Mammary epithelial cell (primary cell): ENCODE data around the gene GOT2.

Source experiments
- EZH2 ChIP-seq: IDR thresholded peaks from 2 replicates; pipeline ENCODE4 v1.6.1; 2012; ENCODE audit warnings: low read length, inconsistent platforms, borderline replicate concordance
- TF ChIP-seq, protein P1 (sequence below), 2 donors: IDR thresholded peaks in 1 of 2; conservative IDR thresholded peaks in 1 of 2; 2 replicates each; pipeline ENCODE4 v1.5.1; 2011 to 2012; ENCODE audit warnings: inconsistent platforms in 2 of 2, low read length in 2 of 2, mild to moderate bottlenecking in 2 of 2, control low read depth in 1 of 2, low read depth in 1 of 2; ENCODE audit not compliant: insufficient read depth in 1 of 2; ENCODE audit errors: extremely low read depth in 1 of 2

DNA sequence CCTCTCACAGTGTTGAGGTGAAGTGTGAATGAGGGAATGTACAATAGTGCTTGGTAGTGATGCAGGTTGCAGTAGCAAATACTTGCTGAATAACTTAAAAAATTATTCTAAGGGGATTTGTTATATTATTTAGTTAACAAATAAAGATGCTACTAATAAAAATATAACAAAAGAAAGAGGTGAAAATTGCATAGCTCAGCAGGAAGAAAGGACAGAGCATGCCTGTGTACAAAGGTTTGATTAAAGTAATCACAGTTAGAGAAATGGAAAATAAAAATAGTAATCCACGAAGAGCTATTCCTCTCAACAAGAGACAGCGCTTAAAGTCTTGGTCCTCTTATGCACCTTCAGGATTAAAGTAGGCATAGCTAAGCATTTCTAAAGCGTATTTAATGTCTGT is 11.0 kb downstream of the GOT2 start:
- TF ChIP-seq, protein P1, sequence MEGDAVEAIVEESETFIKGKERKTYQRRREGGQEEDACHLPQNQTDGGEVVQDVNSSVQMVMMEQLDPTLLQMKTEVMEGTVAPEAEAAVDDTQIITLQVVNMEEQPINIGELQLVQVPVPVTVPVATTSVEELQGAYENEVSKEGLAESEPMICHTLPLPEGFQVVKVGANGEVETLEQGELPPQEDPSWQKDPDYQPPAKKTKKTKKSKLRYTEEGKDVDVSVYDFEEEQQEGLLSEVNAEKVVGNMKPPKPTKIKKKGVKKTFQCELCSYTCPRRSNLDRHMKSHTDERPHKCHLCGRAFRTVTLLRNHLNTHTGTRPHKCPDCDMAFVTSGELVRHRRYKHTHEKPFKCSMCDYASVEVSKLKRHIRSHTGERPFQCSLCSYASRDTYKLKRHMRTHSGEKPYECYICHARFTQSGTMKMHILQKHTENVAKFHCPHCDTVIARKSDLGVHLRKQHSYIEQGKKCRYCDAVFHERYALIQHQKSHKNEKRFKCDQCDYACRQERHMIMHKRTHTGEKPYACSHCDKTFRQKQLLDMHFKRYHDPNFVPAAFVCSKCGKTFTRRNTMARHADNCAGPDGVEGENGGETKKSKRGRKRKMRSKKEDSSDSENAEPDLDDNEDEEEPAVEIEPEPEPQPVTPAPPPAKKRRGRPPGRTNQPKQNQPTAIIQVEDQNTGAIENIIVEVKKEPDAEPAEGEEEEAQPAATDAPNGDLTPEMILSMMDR (conservative IDR thresholded peaks at IDR 0.05 in 1 of 2, IDR thresholded peaks at IDR 0.05 in 1 of 2; ENCODE audit: extremely low read depth in 1 of 2, insufficient read depth in 1 of 2, low read depth in 1 of 2, low read length in 2 of 2), result no peak
- no peak for TF ChIP-seq EZH2
